ENCODE results near the gene TSNAX.
"Not testable (repeated sequence)": the region's sequence is repeated elsewhere in the genome, so short reads cannot be mapped to it uniquely, and the experiment has no call there.

TSNAX gene

GRCh38 chr1:231497629-231498152 is 30.8 kb upstream of the TSNAX start:
- Histone ChIP-seq H3K36me3 (ENCODE audit: control insufficient read depth in 2 of 2, insufficient read depth in 2 of 2, low read length in 2 of 2) (no peaks in the 10 kb centered on the region), H3K4me3 (ENCODE audit: low read length in 2 of 2) (no peak overlapping the region), H3K27me3 (ENCODE audit: control insufficient read depth in 1 of 2, insufficient read depth in 2 of 2, low read length in 2 of 2) (no peaks in the 10 kb centered on the region), H3K27ac (ENCODE audit: low read length) (no peak overlapping the region), H3K9me3 (ENCODE audit: control insufficient read depth in 2 of 2, low read length in 2 of 2) (no peaks in the 10 kb centered on the region), H3K4me1 (ENCODE audit: control insufficient read depth, insufficient read depth, low read length) (no peaks in the 10 kb centered on the region), H3K9ac (ENCODE audit: low read length in 2 of 2) (no peak overlapping the region)

- Histone ChIP-seq H3K9ac (ENCODE audit: low read length in 2 of 2) (no peak overlapping the region), H3K4me1 (ENCODE audit: control insufficient read depth, insufficient read depth, low read length) (no peaks in the 10 kb centered on the region), H3K27ac (ENCODE audit: low read length) (no peak overlapping the region), H3K36me3 (ENCODE audit: control insufficient read depth in 2 of 2, insufficient read depth in 2 of 2, low read length in 2 of 2) (no peaks in the 10 kb centered on the region), H3K27me3 (ENCODE audit: control insufficient read depth in 1 of 2, insufficient read depth in 2 of 2, low read length in 2 of 2) (no peaks in the 10 kb centered on the region), H3K4me3 (ENCODE audit: low read length in 2 of 2) (no peak overlapping the region), H3K9me3 (ENCODE audit: control insufficient read depth in 2 of 2, low read length in 2 of 2) (no peaks in the 10 kb centered on the region)
Measured at GRCh38 chr1:231499148-231499763, 29.2 kb upstream of the TSNAX start.

GRCh38 chr1:231500666-231501065 is 27.8 kb upstream of the TSNAX start:
- H3K27ac ChIP-seq (ENCODE audit: low read length), result no peak overlapping the region
- H3K4me3 ChIP-seq (ENCODE audit: low read length in 2 of 2), result no peak overlapping the region
- H3K9me3 ChIP-seq (ENCODE audit: control insufficient read depth in 2 of 2, low read length in 2 of 2), result no peaks in the 10 kb centered on the region
- H3K9ac ChIP-seq (ENCODE audit: low read length in 2 of 2), result no peak overlapping the region
- no peaks in the 10 kb centered on the region for H3K4me1 ChIP-seq (ENCODE audit: control insufficient read depth, insufficient read depth, low read length)
- H3K36me3 ChIP-seq (ENCODE audit: control insufficient read depth in 2 of 2, insufficient read depth in 2 of 2, low read length in 2 of 2), result no peaks in the 10 kb centered on the region
- H3K27me3 ChIP-seq (ENCODE audit: control insufficient read depth in 1 of 2, insufficient read depth in 2 of 2, low read length in 2 of 2), result no peaks in the 10 kb centered on the region

GRCh38 chr1:231503168-231503567 is 25.3 kb upstream of the TSNAX start:
- not testable (repeated sequence) for H3K9me3 ChIP-seq (ENCODE audit: control insufficient read depth in 2 of 2, low read length in 2 of 2); H3K27ac ChIP-seq (ENCODE audit: low read length); H3K4me1 ChIP-seq (ENCODE audit: control insufficient read depth, insufficient read depth, low read length)

GRCh38 chr1:231507476-231508355 is 20.8 kb upstream of the TSNAX start:
- no peak overlapping the region for H3K27ac ChIP-seq (ENCODE audit: low read length)

More at GRCh38 chr1:231503168-231503567, 25.3 kb upstream of the TSNAX start:
- not testable (repeated sequence) for H3K4me3 ChIP-seq (ENCODE audit: low read length in 2 of 2); H3K36me3 ChIP-seq (ENCODE audit: control insufficient read depth in 2 of 2, insufficient read depth in 2 of 2, low read length in 2 of 2); H3K27me3 ChIP-seq (ENCODE audit: control insufficient read depth in 1 of 2, insufficient read depth in 2 of 2, low read length in 2 of 2); H3K9ac ChIP-seq (ENCODE audit: low read length in 2 of 2)

GRCh38 chr1:231508497-231508896 is 20.0 kb upstream of the TSNAX start:
- no peaks in the 10 kb centered on the region for H3K4me1 ChIP-seq (ENCODE audit: control insufficient read depth, insufficient read depth, low read length)
- H3K27ac ChIP-seq (ENCODE audit: low read length), result no peak overlapping the region
- no peaks in the 10 kb centered on the region for H3K27me3 ChIP-seq (ENCODE audit: control insufficient read depth in 1 of 2, insufficient read depth in 2 of 2, low read length in 2 of 2)
- no peak overlapping the region for H3K4me3 ChIP-seq (ENCODE audit: low read length in 2 of 2)
- no peaks in the 10 kb centered on the region for H3K9me3 ChIP-seq (ENCODE audit: control insufficient read depth in 2 of 2, low read length in 2 of 2)
- H3K9ac ChIP-seq (ENCODE audit: low read length in 2 of 2), result no peak overlapping the region
- H3K36me3 ChIP-seq (ENCODE audit: control insufficient read depth in 2 of 2, insufficient read depth in 2 of 2, low read length in 2 of 2), result no peaks in the 10 kb centered on the region

More at GRCh38 chr1:231507476-231508355, 20.8 kb upstream of the TSNAX start:
- H3K9me3 ChIP-seq (ENCODE audit: control insufficient read depth in 2 of 2, low read length in 2 of 2), result no peaks in the 10 kb centered on the region
- no peaks in the 10 kb centered on the region for H3K4me1 ChIP-seq (ENCODE audit: control insufficient read depth, insufficient read depth, low read length)
- H3K9ac ChIP-seq (ENCODE audit: low read length in 2 of 2), result no peak overlapping the region
- no peaks in the 10 kb centered on the region for H3K27me3 ChIP-seq (ENCODE audit: control insufficient read depth in 1 of 2, insufficient read depth in 2 of 2, low read length in 2 of 2)
- H3K36me3 ChIP-seq (ENCODE audit: control insufficient read depth in 2 of 2, insufficient read depth in 2 of 2, low read length in 2 of 2), result no peaks in the 10 kb centered on the region
- no peak overlapping the region for H3K4me3 ChIP-seq (ENCODE audit: low read length in 2 of 2)

GRCh38 chr1:231508941-231509340 is 19.5 kb upstream of the TSNAX start:
- Histone ChIP-seq H3K27ac (ENCODE audit: low read length) (no peak overlapping the region), H3K9ac (ENCODE audit: low read length in 2 of 2) (no peak overlapping the region), H3K4me3 (ENCODE audit: low read length in 2 of 2) (no peak overlapping the region), H3K9me3 (ENCODE audit: control insufficient read depth in 2 of 2, low read length in 2 of 2) (no peaks in the 10 kb centered on the region), H3K27me3 (ENCODE audit: control insufficient read depth in 1 of 2, insufficient read depth in 2 of 2, low read length in 2 of 2) (no peaks in the 10 kb centered on the region), H3K4me1 (ENCODE audit: control insufficient read depth, insufficient read depth, low read length) (no peaks in the 10 kb centered on the region), H3K36me3 (ENCODE audit: control insufficient read depth in 2 of 2, insufficient read depth in 2 of 2, low read length in 2 of 2) (no peaks in the 10 kb centered on the region)

GRCh38 chr1:231512147-231512698 is 16.2 kb upstream of the TSNAX start:
- Histone ChIP-seq H3K36me3 (ENCODE audit: control insufficient read depth in 2 of 2, insufficient read depth in 2 of 2, low read length in 2 of 2) (no peaks in the 10 kb centered on the region), H3K9me3 (ENCODE audit: control insufficient read depth in 2 of 2, low read length in 2 of 2) (no peaks in the 10 kb centered on the region), H3K4me1 (ENCODE audit: control insufficient read depth, insufficient read depth, low read length) (no peaks in the 10 kb centered on the region), H3K4me3 (ENCODE audit: low read length in 2 of 2) (no peak overlapping the region), H3K27me3 (ENCODE audit: control insufficient read depth in 1 of 2, insufficient read depth in 2 of 2, low read length in 2 of 2) (no peaks in the 10 kb centered on the region), H3K27ac (ENCODE audit: low read length) (no peak overlapping the region), H3K9ac (ENCODE audit: low read length in 2 of 2) (no peak overlapping the region)

- H3K9ac ChIP-seq (ENCODE audit: low read length in 2 of 2), result no peak overlapping the region
- no peak overlapping the region for H3K27ac ChIP-seq (ENCODE audit: low read length)
- H3K4me1 ChIP-seq (ENCODE audit: control insufficient read depth, insufficient read depth, low read length), result no peaks in the 10 kb centered on the region
- H3K9me3 ChIP-seq (ENCODE audit: control insufficient read depth in 2 of 2, low read length in 2 of 2), result no peaks in the 10 kb centered on the region
- no peaks in the 10 kb centered on the region for H3K36me3 ChIP-seq (ENCODE audit: control insufficient read depth in 2 of 2, insufficient read depth in 2 of 2, low read length in 2 of 2)
- no peak overlapping the region for H3K4me3 ChIP-seq (ENCODE audit: low read length in 2 of 2)
- H3K27me3 ChIP-seq (ENCODE audit: control insufficient read depth in 1 of 2, insufficient read depth in 2 of 2, low read length in 2 of 2), result no peaks in the 10 kb centered on the region
Measured at GRCh38 chr1:231515748-231516147, 12.7 kb upstream of the TSNAX start.

GRCh38 chr1:231517076-231517475 is 11.4 kb upstream of the TSNAX start:
- no peaks in the 10 kb centered on the region for H3K27me3 ChIP-seq (ENCODE audit: control insufficient read depth in 1 of 2, insufficient read depth in 2 of 2, low read length in 2 of 2)
- H3K36me3 ChIP-seq (ENCODE audit: control insufficient read depth in 2 of 2, insufficient read depth in 2 of 2, low read length in 2 of 2), result no peaks in the 10 kb centered on the region
- no peaks in the 10 kb centered on the region for H3K4me1 ChIP-seq (ENCODE audit: control insufficient read depth, insufficient read depth, low read length)
- H3K9ac ChIP-seq (ENCODE audit: low read length in 2 of 2), result no peak overlapping the region
- no peak overlapping the region for H3K4me3 ChIP-seq (ENCODE audit: low read length in 2 of 2)
- no peak overlapping the region for H3K27ac ChIP-seq (ENCODE audit: low read length)
- H3K9me3 ChIP-seq (ENCODE audit: control insufficient read depth in 2 of 2, low read length in 2 of 2), result no peaks in the 10 kb centered on the region
